Ectodermal cell (in vitro differentiated cells): ENCODE measurements around the gene SP6. TPM values are rescaled to one million over a fixed set of nuclear protein-coding genes. Genes with fewer than 3 reads are reported as not detected.

Experiments used
- H3K27ac ChIP-seq: 2 replicates; pipeline ENCODE4 v1.7.0; 2013; ENCODE audit warnings: mild to moderate bottlenecking, low read depth, low read length; ENCODE audit not compliant: insufficient read depth, poor library complexity, severe bottlenecking
- H3K27me3 ChIP-seq: 2 replicates; pipeline ENCODE4 v1.7.0; 2013; ENCODE audit warnings: mild to moderate bottlenecking, low read length; ENCODE audit not compliant: insufficient read depth, control insufficient read depth, poor library complexity, severe bottlenecking
- H3K36me3 ChIP-seq: one replicate; pipeline ENCODE4 v1.7.0; 2013; ENCODE audit warnings: low read length; ENCODE audit not compliant: control insufficient read depth, insufficient read depth
- H3K4me1 ChIP-seq: one replicate; pipeline ENCODE4 v1.7.0; 2013; ENCODE audit warnings: low read length; ENCODE audit not compliant: control insufficient read depth, insufficient read depth
- H3K4me3 ChIP-seq: 2 replicates; pipeline ENCODE4 v1.7.0; 2013; ENCODE audit warnings: low read depth, low read length, control low read depth; ENCODE audit not compliant: insufficient read depth
- H3K9me3 ChIP-seq: 2 replicates; pipeline ENCODE4 v1.7.0; 2013; ENCODE audit warnings: mild to moderate bottlenecking, low read length, moderate library complexity; ENCODE audit not compliant: control insufficient read depth
- WGBS, 2 experiments: methylation state at CpG; one replicate each; pipeline ENCODE4 v1.1.7; 2013; ENCODE audit warnings: missing lambda C conversion rate in 2 of 2; 5-methylcytosine and 5-hydroxymethylcytosine counted together
- polyA plus RNA-seq, 4 experiments: library from polyadenylated mRNA; stranded (reverse); fragments of 50-300 nt; gene quantifications; one replicate each; pipeline ENCODE4 v1.2.3, GENCODE V29; 2013

Gene SP6
- 6.6 TPM for polyA plus RNA-seq (2013, experiment 1 of 4)
- 4.5 TPM for polyA plus RNA-seq (2013, experiment 2 of 4)
- polyA plus RNA-seq (2013, experiment 3 of 4), result 2.5 TPM
- polyA plus RNA-seq (2013, experiment 4 of 4), result 3.0 TPM

DNA sequence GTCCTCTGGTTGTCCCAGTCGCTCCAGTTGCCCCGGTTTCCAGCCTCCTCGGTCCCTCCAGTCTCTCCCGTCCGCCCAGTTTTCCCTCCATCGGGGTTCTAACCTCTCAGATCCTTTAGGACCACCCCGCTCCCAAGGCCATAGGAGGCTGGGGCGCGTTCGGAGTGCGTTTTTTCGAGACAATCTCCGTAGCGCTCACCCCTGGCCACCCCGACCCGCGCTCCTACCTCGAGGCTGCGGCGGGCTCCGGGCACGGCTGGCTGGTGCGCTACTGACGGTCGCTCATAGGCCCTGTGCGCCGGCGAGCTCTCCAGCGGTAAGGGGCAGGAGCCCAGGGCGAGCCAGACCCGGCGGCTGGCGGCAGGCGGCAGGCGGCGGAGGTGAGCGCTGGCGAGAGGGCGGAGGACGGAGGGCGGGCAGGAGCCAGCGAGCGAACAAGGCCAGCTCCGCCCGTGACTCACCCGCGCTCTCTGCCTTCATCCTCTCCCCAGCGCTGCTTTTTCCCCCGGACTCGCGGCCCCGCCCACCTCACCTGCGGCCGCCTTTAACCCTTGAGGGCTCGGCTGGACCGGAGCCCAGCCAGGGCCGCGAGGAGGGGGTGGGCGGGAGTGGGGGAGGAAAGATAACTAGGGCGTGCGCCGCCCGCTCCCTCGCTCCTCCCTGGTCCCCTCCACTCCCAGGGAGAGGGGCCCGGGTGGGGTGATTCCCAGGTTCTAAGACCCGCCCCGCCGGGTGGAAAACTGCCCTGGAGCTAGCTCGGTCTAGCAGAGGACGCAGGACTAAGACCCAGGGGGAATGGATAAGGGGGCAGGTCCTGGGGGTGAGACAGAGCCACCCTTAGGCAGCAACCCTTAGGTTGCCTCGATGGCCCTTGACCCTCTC is at the start of gene SP6:
Gene SP6 (minus strand): TSS at position 472 of the 882 bp plus-strand sequence. CDS start 2,734 bp downstream, outside the sequence.
- H3K9me3 ChIP-seq, result no peaks in the 10 kb centered on the region
- H3K4me1 ChIP-seq, result peaks cover 24% of the 10 kb centered on the region
- H3K27me3 ChIP-seq, result peaks cover 99% of the 10 kb centered on the region
- WGBS, 2 experiments, result 1% methylated on average over 70 to 71 of the region's 71 CpGs
- H3K27ac ChIP-seq, result no peak within 1 kb of the TSS
- no peaks in the 10 kb centered on the region for H3K36me3 ChIP-seq
- H3K4me3 ChIP-seq, result peak within 1 kb of the TSS; percentile 40

DNA sequence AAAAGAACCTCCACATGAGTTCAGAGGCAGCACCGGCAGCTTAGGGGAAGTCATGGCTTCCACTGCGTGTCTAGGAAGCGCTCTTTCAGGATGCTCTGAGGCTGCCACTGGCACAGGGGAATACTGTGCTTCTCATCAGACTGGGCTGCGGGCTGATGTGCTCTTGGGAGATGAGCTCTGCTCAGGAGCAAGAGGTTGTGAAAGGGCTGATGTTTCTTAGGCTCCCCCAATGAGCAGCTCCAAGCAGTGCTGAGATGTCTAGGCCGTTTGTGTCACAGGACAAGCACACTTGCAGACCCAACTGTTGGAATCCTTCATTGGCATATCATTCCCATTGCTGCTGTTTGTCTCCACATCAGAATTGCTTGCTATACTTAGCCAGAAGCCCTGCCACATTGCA is 48.7 kb upstream of the SP6 start:
- H3K27me3 ChIP-seq, result no peaks in the 10 kb centered on the region
- no peak overlapping the region for H3K4me3 ChIP-seq
- 91 to 92% methylated on average over 5 of the region's 5 CpGs for WGBS, 2 experiments
- H3K4me1 ChIP-seq, result peaks cover 41% of the 10 kb centered on the region
- H3K9me3 ChIP-seq, result no peaks in the 10 kb centered on the region
- no peaks in the 10 kb centered on the region for H3K36me3 ChIP-seq
- no peak overlapping the region for H3K27ac ChIP-seq

DNA sequence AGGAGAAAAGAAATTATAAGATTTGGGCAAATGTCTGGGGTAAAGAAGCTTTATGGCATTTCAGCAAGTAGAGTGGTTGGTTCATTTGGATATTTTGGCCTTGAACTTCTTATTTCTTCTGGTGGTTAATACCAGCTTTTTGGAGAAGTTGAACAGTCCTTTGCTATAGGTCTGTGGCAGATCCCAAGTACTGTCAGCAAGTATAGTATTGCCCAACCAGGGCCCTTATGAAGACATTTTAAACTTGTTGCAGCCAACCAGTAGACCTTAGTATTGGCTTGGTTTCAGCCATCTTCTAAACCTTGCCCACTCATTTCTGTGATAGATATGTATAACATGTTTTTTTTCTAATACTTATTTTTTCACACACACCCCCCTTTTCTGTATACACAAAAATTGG is 47.3 kb upstream of the SP6 start:
- no peaks in the 10 kb centered on the region for H3K9me3 ChIP-seq
- no peak overlapping the region for H3K4me3 ChIP-seq
- peaks cover 44% of the 10 kb centered on the region for H3K4me1 ChIP-seq
- H3K27ac ChIP-seq, result no peak overlapping the region
- no peaks in the 10 kb centered on the region for H3K36me3 ChIP-seq
- no peaks in the 10 kb centered on the region for H3K27me3 ChIP-seq

DNA sequence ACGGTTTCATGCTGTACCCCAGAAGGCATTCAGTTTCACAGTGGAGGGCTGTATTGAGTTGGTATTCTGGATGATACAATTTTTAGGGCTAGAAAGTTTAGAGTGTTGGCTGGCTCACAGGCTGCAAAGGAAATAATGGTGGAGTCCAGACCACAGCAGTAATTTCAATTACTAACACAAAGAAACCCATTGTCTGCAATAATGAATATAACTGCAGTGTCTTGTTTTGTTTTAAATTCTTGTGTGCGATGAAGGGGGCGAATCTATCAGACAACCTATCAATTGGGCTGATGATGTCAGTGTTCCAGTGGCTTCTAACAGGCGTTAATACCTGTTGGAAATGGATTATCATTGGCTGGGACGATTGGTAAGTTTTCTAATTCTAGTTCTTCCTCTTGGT is 46.6 kb upstream of the SP6 start:
- Histone ChIP-seq H3K27me3 (no peaks in the 10 kb centered on the region), H3K36me3 (no peaks in the 10 kb centered on the region), H3K9me3 (no peaks in the 10 kb centered on the region), H3K4me3 (peak overlapping the region; percentile 90), H3K4me1 (peaks cover 40% of the 10 kb centered on the region), H3K27ac (no peak overlapping the region)
- 92 to 96% methylated on average over 5 of the region's 5 CpGs for WGBS, 2 experiments

DNA sequence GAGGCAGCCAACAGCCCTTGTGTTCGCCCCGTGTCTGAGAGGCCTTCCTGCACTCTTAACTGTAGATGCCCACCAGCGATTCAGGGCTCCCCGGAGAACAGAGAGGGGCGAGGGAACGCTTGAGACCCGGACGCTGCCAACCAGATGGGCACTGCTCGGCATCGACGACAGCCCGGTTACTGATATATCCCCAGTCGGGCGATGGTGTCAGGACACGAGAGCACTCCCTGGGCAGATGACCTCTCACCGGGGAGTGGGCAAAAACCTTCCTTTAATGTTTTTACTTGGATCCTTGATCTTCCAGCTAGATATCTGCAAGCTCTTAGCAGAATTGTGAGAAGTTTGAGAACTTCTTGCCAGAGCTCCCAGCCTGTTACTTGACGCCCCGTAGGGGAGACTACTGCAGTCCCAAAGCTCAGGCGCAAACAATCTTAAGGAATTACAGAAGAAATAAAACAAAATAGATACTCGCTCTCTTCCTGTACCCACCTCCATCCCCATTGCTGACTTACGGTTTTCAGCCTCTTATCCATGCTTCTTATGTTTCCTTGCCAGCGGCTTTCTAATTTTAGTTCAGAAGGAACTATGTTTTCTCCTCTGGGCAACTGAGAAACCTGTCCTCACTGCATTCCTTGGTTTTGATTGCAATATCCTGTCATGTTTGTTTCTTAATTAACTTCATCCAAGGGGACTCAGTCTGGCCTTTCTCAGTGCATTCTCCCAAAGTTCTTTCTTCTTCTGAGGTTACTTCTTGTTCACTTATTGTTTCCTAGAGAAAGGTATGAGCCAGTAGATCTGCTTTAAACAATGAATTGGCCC is 45.9 kb upstream of the SP6 start:
- H3K27me3 ChIP-seq, result no peaks in the 10 kb centered on the region
- H3K36me3 ChIP-seq, result no peaks in the 10 kb centered on the region
- H3K4me3 ChIP-seq, result peak overlapping the region; percentile 90
- H3K9me3 ChIP-seq, result no peaks in the 10 kb centered on the region
- peak overlapping the region; percentile 75 for H3K27ac ChIP-seq
- 9 to 10% methylated on average over 22 of the region's 22 CpGs for WGBS, 2 experiments
- H3K4me1 ChIP-seq, result peaks cover 33% of the 10 kb centered on the region

DNA sequence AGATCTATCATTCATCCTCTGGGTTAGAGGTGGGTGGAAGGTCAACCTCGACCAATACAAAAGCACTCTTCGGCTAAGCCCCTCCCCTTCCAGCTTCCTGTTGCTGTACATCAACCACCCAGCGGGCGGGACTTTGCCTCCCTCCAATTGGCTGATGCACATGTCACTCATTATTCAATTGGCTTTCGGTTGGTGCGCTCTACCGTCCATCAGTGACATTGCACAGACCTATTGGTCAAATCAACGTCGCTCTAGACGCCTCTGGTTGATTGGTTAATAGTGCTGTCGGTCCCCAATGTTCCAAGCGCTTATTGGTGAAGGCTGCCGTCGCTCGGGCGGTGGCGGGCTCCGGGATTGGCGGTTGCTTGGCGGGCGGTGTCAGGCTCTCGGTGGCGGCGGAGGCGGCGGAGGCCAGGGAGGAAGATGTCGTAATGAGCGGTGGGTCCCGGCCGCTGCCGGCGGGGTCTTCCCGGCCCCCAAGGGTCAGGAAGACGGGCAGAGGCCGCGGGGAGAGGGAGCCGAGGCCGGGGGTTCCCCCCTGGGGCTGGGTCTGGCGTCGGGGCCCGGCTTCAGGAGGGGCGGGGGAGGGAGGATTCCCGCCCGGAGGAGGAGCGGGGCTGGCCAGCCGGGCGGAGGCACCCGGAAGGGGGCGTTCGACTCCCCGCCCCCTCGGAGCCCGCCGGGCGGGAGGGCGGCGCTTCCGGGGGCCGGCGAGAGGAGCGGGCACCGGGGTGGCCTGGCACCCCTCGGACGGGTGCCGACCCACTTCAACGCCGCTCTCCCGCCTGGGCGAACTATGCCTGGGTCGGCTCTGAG is 45.1 kb upstream of the SP6 start, which contains the start of gene SP2:
Gene SP2 (plus strand): TSS at position 381 of the 816 bp plus-strand sequence. CDS start 51 bp downstream, at position 432.
- H3K36me3 ChIP-seq, result no peaks in the 10 kb centered on the region
- no peaks in the 10 kb centered on the region for H3K27me3 ChIP-seq
- peaks cover 25% of the 10 kb centered on the region for H3K4me1 ChIP-seq
- no peaks in the 10 kb centered on the region for H3K9me3 ChIP-seq
- H3K27ac ChIP-seq, result peak within 1 kb of the TSS; percentile 75
- 0% methylated on average over 70 of the region's 70 CpGs for WGBS, 2 experiments
- peak within 1 kb of the TSS; percentile 90 for H3K4me3 ChIP-seq

DNA sequence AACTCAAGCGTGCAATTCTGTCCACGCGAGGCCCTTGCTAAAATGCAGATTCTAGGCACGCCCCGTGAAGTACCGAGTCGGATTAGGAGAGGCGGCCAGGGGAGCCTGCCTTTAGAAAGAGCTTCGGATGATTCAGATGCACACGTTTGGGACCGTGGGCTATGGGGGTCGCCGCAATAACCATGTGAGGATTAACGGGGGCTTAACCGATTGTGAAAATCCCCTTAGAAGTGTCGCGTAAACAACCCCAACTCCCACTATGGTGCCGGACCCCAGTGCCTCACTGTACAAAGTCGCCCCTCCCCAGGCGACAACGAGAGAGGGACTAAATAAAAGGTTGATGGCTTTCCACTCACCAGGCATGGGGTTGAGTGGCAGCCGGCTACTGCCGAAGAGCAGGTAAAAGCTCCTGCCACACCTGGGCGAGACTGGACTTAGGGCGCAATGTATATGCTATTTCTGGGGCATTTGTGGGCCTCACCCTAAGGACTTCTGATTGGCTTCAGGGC is 44.4 kb upstream of the SP6 start:
- no peaks in the 10 kb centered on the region for H3K27me3 ChIP-seq
- no peaks in the 10 kb centered on the region for H3K9me3 ChIP-seq
- H3K4me3 ChIP-seq, result peak overlapping the region; percentile 61
- no peak overlapping the region for H3K27ac ChIP-seq
- 0 to 1% methylated on average over 25 of the region's 25 CpGs for WGBS, 2 experiments
- no peaks in the 10 kb centered on the region for H3K36me3 ChIP-seq
- H3K4me1 ChIP-seq, result peaks cover 19% of the 10 kb centered on the region

DNA sequence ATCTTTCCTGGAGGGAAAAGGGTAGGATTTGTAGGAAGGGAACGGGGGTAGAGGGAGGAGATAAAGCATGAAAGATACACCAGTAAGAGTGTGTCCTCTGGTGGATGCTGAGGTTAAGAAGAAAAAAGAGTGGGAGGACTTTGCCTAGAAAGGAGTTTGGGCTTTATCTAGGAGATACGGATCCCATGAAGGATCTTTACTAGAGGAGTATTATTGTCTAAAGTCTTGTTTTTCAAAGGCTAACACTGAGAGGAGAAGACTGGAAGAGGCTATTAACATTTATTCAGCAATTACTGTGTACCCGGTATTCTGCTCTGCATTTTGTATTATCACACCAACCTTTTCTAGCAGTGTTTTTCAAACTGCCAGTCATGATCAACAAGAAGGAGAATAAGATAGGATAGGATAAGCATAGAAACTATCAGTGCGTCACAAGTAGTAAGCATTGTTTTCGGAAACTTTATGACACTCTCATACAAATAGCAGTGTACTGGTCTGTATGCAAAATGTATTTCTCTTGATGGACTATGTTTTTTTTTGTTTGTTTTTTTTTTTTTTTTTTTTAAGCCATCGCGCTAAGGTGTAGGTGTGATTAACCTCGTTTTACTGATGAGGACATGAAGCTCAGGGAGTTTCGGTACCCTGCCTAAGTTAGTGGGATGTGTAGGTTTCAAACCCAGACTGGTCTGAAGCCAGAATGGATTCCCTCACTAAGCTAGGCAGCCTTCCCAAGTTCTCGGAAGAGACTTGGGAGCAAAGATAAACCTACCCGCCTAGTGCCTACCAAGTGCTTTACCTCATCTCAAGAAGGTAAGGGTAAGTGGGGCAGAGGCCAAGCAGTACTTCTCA is 43.8 kb upstream of the SP6 start:
- no peaks in the 10 kb centered on the region for H3K9me3 ChIP-seq
- no peaks in the 10 kb centered on the region for H3K36me3 ChIP-seq
- WGBS, 2 experiments, result 60 to 64% methylated on average over 11 of the region's 11 CpGs
- H3K27me3 ChIP-seq, result no peaks in the 10 kb centered on the region
- H3K27ac ChIP-seq, result no peak overlapping the region
- H3K4me3 ChIP-seq, result peak overlapping the region; percentile 61
- peaks cover 12% of the 10 kb centered on the region for H3K4me1 ChIP-seq

DNA sequence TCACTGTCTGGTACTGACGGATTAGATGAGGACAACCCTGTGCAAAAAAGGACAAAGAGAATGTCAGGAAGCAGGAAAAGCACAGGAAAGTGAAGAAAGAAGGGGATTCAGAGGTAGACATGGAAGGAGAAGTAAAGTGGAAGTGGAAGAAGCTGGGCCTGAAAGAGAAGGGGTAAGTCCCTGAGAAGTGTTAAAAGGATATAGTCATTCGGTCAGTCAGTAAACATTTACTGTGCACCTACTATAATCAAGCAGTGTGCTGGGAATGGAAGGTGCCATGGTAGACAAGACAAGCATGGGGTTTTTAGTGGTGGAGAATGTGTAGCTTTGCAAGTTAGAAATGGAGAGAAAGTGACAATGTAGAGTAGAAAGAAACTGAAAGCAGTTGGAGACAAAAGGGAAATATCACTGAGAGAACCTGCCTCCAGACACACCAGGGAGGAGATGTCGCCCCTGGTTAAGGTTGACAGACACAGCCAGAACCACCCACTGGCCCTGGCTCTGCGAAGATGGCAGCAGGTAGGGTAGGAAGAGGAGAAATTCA is 40.7 kb upstream of the SP6 start:
- no peak overlapping the region for H3K4me3 ChIP-seq
- WGBS, 2 experiments, result 88 to 90% methylated on average over 4 of the region's 4 CpGs
- H3K9me3 ChIP-seq, result no peaks in the 10 kb centered on the region
- peaks cover 4% of the 10 kb centered on the region for H3K4me1 ChIP-seq
- H3K27ac ChIP-seq, result no peak overlapping the region
- H3K27me3 ChIP-seq, result no peaks in the 10 kb centered on the region
- no peaks in the 10 kb centered on the region for H3K36me3 ChIP-seq
